Cerebellar cortex (tissue), 1 donor: ENCODE data around the gene GMEB1.
A peak's percentile ranks its signal among the peaks of the same experiment; 100 is the strongest.
"Not testable (repeated sequence)": the region's sequence is repeated elsewhere in the genome, so short reads cannot be mapped to it uniquely, and the experiment has no call there.

Source experiments
- DNase-seq: peaks from one replicate; pipeline ENCODE4 v3.0.0-alpha.2; 2015; ENCODE audit warnings: low spot score

Gene GMEB1

GRCh38 chr1:28668191-28668955, at the start of gene GMEB1:
Gene GMEB1, plus strand, starts transcription at chr1:28668784. Its CDS starts 14,829 bp downstream, at chr1:28683613.
- DNase-seq: peak; percentile 89

DNA sequence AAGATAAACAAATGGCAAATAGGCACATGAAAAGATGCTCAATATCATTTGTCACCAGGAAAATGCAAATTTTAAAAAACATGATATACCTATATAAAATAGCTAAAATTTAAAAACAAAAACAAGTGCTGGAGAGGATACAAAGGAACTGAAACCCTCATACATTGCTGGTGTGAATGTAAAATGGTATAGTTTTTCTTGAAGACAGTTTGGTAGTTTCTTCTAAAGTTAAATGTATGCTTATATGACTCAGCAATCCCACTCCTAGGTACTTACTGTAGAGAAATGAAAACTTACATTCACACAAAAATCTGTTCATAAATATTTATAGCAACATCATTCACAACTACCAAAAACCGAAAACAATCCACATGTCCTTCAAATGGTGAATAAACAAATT, 36.9 kb upstream of the GMEB1 start:
- no peak for DNase-seq

DNA sequence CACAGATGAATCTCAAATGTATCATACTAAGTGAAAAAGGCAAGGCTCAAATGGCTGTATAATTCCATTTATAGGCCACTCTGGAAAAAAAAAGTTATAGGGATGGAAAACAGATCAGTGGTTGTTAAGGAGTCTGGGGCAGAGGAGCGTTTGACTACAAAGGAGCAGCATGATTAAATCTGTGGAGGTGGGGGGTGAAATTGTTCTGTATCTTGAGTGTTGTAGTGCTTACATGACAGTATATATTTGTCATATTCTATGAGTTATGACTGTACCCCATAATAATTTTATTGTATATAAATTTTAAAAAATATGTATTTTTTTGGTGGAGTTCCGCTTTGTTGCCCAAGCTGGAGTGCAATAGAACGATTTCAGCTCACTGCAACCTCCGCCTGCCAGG, 36.0 kb upstream of the GMEB1 start:
- DNase-seq: no peak

DNA sequence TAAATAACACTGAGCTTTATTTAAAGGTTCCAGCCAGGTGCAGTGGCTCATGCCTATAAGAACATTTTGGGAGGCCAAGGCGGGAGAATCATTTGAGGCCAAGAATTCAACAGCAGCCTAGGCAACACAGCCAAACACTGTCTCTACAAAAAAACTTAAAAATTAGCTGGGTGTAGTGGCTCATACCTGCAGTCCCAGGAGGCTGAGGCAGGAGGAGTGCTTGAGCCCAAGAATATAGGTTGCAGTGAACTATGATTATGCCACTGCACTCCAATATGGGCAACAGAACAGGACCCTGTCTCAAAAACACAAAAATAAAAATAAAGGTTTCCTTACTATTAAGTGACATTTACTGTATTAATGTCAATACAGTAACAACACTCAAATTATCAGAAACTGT, 27.8 kb upstream of the GMEB1 start:
- peak; percentile 16 for DNase-seq

- no peak for DNase-seq
These were observed 26.3 kb upstream of the GMEB1 start for GRCh38 chr1:28642056-28642846.

- DNase-seq: peak; percentile 94
These were observed 25.5 kb upstream of the GMEB1 start, which contains the start of gene TAF12 for GRCh38 chr1:28642847-28643635. Gene TAF12, minus strand, starts transcription at chr1:28643067. Its CDS starts 20,986 bp downstream, at chr1:28622081.

DNA sequence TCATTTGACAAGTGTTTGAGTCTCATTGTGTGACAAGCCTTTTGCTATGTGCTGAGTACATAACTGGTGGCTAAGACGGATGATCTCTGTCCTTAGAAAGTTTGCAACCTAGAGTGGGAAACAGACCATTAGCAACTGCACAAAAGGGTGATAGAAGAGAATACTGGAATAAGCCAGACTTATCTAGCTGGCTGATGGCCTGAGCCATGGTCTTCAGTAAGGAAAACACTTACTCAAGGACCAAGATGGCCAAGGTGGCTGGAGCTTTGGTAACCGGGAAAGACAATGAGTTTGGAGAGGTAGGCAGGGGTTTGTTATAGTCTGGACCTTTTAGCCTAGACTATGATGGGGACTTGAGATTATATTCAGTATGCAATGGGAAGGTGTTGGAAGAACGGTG, 24.1 kb upstream of the GMEB1 start:
- DNase-seq: peak; percentile 22

- not testable (repeated sequence) for DNase-seq
These were observed 23.2 kb upstream of the GMEB1 start for GRCh38 chr1:28645406-28645805.

DNA sequence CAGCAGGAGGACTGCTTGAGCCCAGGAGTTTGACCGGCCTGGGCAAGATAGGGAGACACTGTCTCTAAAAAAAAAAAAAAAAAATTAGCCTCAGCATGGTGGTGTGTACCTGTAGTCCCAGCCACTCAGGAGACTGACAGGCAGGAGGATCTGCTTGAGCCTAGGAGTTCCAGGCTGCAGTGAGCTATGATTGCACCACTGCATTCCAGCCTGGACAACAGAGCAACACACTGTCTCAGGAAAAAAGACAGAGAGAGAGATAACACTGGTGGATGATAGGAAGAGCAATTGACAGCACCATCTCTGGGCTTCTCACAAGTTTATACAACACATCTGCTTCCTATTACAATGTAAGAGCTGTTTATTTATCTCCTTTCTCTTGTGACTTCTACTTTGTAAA, 22.5 kb upstream of the GMEB1 start:
- DNase-seq: no peak

DNA sequence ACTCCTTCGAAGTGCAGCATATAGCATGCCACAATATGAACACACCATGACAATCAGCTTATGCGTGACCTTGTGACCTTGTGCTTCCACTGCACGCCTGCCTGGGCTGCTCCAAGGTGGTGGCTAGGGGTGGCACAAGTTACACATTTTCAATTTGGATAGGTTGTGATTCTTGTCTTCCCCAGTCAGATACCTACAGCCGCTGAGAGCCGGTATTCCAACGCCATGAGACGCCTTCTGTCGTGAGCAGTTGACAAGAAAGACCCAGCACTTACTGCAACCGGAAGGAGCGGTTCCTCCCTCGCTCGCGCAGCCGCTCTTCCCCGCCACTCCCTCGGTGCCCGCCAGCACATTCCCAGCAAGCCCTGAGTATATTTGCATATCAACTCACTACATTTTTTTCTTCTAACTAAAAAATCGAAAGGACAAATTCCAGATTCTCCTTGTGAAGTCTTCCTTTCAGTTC, 20.5 kb upstream of the GMEB1 start:
- DNase-seq: no peak

GRCh38 chr1:28648474-28649198, 19.9 kb upstream of the GMEB1 start, which contains the start of gene RNU11:
Gene RNU11, plus strand, starts transcription at chr1:28648600.
- DNase-seq: peak; percentile 99

DNA sequence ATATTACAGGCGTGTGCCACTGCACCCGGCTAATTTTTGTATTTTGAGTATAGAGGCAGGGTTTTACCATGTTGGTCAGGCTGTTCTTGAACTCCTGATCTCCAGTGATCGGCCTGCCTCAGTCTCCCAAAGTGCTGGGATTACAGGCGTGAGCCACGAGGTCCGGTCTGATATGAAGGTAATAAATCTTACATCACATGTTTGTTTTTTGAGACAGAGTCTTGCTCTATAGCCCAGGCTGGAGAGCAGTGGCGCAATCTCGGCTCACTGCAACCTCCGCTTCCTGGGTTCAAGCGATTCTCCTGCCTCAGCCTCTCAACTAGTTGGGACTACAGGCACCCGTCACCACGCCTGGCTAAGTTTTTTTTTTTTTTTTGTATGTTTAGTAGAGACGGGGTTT, 15.5 kb upstream of the GMEB1 start:
- DNase-seq: not testable (repeated sequence)

DNA sequence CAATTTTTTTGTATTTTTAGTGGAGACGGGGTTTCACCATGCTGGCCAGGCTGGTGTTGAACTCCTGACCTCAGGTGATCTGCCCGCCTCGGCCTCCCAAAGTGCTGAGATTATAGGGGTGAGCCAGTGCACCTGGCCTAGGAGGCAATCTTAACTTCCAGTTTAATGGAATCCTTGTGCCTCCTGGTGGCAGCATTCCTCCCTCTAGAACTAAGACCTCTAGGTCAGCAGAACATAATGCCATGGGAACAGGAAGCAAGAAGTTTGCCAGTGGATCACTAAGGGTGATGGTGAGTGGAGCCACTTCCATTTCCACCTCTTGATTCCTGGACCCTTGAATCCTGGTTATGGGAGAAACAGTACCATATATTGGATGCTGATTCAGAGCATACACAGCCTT, 14.7 kb upstream of the GMEB1 start:
- peak; percentile 55 for DNase-seq

DNA sequence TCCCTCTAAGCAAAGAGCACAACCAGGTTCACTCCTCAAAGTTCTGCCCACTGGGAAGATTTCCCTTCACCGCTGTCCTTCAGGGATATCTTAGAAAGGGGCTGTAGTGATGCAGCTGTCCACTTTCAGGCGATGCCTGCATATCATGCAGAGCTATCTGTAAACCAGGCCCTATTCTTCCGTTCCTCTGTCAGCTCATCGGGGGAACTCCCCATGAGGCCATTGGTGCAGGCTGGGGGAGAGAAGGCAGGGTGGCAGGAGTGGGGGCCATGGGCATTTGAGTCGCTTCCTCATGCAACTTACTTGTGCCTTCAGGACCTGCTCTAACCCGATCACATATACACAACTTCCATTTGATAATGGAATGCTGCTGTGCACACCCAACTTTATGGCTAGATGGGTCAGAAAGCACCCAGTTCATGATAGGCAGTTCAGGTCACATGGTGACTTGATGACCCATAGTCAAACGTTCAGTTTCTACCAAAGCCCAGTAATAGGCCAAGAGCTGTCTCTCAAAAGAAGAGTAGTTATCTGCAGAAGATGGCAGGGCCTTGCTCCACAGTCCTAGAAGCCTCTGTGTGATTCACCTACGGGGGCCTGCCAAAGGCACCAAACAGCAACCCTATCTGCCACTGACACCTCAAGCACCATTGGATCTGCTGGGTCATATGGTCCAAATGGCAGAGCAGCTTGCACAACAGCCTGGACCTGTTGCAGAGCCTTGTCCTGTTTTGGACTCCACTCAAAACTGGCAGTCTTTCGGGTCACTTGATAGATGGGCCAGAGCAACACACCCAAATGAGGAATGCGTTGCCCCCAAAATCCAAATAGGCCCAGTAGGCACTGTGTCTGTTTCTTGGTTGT, 12.9 kb upstream of the GMEB1 start:
- DNase-seq: not testable (repeated sequence)

- DNase-seq: no peak
These were observed 12.2 kb upstream of the GMEB1 start for GRCh38 chr1:28656335-28656734.

DNA sequence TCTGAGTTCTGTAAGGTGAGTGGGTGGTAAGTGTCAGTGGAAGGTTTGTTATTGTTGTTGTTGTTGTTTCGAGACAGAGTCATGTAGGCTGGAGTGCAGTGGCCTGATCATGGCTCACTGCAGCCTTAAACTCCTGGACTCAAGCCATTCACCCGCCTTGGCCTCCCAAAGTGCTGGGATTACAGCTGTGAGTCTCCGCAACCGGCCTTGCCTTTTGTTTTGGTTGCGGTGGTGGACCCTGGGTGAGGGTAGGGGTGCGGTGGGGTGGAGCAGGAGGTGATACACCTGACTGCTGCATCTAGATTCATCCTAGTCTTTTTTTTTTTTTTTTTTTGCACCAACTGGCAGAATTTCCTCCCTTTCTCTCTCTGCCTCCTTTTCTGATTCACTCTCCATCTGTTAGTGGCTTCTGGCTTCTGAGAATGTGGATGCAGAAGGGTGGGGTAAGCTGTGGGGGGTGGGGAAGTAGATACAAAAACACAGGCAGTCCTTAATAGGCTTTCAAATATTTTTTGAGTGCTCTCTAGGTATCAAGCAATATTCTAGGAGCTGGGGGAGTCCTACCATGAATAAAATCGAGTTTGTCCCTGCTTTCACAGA, 4.6 kb upstream of the GMEB1 start:
- peak; percentile 90 for DNase-seq

GRCh38 chr1:28666806-28667205, 1.8 kb upstream of the GMEB1 start:
- no peak for DNase-seq

DNA sequence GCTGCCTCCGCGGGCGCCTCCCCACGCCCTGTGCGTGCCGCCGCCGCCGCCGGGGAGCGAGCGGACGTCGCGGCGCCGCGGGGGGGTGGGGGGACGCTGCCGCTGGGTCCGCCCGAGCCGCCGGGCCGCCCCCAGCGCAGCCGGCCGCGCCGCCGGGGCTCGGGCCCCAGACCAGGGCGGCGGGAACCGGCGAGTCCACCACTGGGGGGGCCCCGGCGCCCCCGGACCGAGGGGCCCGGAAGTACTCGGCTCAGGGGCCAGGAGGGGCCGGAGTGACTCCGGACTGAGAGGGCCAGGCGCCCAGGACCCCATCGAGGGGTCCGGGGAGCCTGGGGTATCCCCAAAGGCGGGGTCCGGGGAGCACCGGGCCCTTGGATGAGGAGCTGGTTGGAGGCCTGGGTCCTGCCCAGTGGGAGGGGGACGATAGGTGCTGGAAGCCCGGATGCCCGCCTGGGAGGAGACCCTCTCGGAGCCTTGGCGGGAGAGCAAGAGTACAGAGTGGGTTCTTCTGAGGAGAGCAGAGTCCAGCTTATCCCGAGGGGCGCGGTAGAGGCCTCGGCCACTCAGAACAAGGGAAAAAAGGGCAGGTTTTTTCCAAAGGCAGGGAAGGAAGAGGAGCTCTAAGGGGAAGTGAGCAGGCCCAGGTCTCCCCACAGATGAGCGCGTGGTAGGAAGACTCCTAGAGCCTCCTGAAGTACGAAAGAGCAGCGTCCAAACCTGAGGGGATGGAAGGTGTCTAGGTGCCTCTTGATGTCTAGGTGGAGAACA, 556 bp downstream of the GMEB1 start:
- DNase-seq: peak; percentile 62

DNA sequence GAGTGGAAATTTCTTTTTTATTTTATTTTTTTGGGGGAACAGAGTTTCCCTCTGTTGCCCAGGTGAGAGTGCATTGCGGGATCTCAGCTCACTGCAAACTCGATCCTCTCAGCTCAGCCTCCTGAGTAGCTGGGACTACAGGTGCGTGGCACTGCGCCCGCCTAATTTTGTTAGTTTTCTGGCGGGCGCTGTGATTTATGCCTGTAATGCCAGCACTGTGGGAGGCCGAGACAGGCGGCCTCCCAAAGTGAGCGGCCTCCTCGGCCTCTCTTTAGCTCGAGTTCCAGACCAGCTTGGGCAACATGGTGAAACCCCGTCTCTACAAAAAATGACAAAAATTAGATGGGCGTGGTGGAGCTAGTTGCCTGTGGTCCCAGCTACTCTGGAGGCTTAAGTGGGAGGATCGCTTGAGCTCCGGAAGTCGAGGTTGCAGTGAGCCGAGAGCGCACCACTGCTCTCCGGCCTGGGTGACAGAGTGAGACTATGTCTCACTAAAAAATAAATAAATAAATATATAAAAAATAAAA, 2.7 kb downstream of the GMEB1 start:
- no peak for DNase-seq
